NCI-H1694 (cell line): ENCODE data around the gene ITGA3.

Source experiments
- DNase-seq: peaks from one replicate; lab custom pipeline; 2025; lab: John Stamatoyannopoulos, UW

The ITGA3 gene

DNA sequence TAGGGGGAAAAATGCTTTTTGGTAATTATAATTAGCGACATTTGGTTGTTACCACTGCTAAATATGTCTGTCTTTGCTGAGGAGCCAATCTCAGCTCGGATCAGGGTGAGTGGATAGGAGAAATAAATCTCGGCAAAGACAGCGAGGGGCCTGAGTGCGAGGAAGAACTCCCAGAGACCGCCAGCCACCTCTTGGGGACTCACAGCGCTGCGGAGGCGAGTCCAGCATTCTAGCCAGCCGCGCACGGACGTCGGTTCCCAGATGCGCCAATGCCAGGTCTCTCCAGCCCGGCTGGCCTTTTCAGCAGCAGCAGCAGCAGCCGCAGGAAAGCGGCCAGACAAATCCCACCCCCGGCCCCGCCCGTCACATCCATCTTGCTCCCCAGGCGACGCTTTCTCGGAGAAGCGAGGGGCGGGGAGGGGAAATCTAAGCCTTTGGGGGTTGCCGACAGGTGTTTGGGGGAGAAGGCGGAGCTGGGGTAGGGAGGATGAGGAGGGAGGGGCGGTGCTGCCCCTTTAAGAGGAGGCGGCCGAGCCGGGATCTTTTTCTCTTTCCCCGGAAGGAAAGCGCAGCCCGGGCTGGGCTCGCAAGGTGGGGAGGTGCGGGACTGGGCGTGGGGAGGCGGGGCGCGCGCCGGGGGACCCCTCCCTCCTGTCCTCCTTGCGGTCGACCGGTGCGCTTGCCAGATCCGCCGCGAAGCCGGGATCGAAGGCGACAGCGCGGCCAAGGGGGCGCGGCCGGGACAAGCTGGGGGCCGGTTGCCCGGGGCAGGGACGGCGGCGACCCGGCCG, at the start of gene ITGA3:
Gene ITGA3 (plus strand): TSS at position 685 of the 791 bp plus-strand sequence. CDS start 330 bp downstream, outside the sequence.
- DNase-seq, result no peak

- no peak for DNase-seq
These were observed 46.6 kb upstream of the ITGA3 start for GRCh38 chr17:50009282-50009681.

DNA sequence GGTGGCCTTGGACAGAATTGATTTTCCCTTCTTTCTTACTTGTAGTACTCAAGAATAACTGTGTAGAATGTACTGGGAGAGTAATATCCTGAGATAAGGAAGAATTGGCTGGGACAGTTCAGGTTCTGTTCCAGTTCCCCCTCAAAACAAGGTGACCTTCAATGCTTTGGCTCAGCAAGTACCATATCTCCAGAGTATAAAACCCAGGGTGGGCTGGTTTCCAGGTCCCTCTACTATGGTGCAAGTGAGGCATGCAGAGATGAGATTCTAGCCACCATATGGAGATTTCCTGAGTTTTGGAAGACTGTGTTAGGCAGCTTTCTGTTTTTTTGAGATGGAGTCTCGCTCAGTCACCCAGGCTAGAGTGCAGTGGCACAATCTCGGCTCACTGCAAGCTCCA, 42.8 kb upstream of the ITGA3 start:
- no peak for DNase-seq

DNA sequence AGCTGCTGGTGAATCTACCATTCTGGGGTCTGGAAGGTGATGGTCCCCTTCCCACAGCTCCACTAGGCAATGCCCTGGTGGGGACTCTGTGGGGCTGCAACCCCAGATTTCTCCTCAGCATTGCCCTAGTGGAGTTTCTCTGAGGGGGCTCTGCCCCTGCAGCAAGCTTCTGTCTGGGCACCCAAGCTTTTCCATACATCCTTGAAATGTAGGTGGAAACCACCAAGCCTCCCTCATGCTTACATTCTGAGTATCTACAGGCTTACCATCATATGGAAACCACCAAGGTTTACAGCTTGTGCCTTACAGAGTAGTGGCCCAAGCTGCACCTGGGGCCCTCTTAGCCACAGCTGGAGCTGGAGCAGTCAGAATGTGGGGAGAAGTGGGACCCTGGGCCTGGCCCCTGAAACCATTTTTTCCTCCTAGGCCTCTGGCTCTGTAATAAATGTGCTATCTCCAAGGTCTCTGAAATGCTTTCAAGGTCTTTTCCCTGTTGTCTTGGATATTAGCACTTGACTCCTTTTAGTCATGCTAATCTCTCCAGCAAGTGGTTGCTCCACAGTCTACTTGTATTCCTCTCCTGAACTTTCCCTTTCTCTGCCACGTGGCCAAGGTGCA, 41.3 kb upstream of the ITGA3 start:
- no peak for DNase-seq

DNA sequence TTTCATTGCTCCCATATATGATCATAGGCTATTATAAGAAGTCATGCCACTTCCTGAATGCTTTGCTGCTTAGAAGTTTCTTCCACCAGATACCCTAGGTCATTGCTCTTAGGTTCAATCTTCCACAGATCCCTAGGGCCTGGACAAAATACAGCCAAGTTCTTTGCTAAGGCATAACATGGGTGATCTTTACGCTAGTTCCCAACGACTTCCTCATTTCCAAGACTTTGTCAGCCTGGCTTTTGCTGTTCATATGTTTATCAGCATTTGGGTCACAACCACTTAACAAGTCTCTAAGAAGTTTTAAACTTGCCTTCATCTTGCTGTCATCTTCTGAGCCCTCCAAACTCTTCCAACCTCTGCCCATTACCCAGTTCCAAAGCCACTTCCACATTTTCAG, 40.8 kb upstream of the ITGA3 start:
- no peak for DNase-seq

GRCh38 chr17:50018909-50019308, 37.0 kb upstream of the ITGA3 start:
- DNase-seq, result no peak

GRCh38 chr17:50020841-50021599, 34.9 kb upstream of the ITGA3 start:
- DNase-seq, result no peak

DNA sequence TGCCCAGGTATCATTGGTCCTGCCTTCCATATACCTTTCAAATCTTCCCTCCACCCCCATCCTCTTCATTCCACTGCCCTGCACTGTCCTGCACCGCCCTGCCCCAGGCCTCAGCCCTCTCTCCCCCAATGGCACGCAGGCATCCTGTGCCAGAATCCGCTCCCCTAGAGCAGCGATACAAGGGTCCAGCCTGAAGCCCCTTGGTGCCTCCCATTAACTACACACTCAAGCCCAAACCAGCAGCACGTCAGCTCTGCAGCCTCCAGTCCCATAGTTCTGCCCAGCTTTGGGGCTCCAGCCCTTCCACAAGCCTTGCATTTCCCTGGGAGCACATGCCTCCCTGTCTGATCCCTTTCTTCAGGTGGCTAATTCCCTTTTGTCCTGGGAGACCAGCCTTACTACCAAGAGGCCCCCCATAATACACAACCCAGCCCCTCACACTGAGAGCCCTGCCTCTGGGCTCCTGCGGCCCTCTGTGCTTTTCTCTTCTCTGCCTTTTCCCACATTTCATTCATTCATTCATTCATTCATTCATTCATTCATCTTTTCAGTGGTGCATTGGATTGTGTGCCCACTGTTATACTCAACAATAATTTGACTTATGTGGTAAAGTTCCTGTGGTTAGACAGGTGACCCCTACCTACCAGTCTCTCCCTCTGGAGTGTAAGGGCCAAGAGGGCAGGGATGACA, 34.1 kb upstream of the ITGA3 start:
- no peak for DNase-seq

DNA sequence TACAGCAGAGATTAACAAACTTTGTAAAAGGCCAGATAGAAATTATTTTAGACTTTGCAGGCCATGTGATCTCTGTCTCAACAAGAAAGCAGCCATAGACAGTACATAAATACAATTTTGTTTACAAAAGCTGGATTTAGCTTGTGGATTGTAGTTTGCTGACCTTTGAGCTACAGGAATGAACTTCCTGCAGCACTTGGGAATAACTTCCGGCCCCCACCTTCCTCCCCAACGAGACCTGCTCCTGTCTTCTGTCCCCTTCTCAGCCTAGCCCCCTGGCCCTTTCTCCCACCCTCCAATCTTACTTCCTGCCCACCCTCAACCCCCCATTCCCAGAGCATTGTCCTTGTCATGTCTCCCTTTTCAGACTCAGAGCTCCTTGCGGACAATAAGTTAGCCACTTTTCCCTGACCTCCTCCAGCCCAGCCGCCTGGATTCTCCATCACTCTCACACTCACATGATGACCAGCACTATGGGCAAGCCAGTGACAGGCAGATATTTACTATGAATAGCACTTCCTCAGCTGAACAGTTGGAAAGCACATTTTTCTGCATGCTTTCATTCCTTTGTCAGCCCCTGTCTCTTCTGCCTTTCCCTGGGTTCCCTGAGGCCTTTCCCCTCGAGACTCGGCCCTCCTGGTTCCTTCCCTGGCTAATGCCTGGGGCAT, 33.3 kb upstream of the ITGA3 start:
- no peak for DNase-seq

DNA sequence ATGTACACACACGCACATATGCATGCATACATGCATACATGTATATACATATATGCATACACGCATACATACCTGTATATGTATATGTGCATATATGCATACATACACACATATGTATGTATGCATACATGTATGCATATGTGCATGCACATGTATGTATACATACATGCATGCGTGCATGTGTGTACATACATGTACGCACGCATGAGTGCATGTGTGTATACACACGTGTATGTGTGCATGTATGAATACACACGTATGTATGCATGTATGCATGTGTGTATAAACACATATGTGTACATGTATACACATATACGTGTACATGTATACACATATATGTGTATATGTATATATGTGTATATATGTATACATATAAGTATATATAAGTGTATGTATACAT, 32.4 kb upstream of the ITGA3 start:
- no peak for DNase-seq

GRCh38 chr17:50024808-50025207, 31.1 kb upstream of the ITGA3 start:
- no peak for DNase-seq

DNA sequence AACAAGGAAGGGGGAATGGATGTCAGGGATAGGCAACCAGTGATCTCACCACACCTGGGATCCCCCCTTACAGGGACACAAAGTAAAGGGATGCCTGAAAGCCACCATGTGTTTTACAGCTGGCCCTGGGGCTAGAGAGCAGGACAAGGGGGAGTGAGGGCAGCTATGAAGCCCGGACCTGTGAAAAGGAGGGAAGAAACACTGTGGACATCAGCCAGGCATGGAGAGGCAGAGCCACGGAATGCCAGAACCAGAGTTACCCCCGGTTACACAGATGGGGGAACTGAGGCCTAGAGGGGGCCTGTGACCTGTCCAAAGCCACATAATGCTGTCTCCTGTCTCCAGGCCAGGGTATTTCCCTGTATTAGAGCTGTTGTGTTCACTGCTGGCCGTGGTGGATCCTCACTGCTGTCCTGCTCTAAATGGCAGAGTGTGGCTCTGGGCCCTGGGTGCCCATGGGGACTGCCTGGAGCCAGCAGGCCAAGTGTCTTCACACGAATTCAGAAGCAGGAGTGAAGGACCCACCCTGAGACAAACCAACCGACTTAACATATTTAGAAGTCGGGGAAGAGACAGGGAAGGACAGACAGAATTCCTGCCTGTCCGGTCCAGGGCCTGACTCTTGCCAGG, 29.7 kb upstream of the ITGA3 start:
- no peak for DNase-seq

GRCh38 chr17:50026837-50027171, 29.1 kb upstream of the ITGA3 start:
- peak; percentile 61 for DNase-seq

DNA sequence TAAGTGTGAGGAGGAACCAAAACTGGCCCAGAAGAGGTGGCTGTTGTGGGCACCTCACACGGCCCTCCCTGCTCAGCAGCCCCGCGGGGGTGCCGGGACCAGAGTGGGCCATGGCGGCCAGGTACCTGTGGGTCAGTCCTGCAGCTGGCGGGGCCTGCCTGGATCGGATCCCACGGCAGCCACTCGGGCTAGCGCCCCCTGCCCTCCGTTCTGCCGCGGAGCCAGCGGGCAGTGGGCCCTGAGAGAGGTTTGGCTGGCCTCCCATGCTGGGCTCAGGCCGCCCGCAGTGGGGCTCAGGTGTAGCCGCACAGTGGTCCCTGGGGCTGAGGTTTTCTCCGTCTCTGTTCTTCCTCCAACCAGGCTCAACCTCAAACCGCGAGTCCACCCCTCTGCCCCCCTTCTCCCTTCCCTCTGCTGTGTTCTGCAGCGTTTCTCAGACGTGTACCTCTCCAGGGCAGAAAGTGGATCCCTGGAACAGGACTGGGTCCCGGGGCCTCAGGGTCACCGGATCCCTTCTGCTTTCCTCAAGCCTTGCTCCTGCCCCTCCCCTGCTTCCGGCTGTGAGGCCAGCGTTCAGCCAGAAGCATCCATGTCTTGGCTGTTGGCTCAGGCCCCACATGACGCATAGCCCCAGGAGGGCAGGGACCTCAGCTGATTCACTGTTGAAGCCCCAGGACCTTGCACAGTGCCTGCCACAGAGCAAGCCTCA, 28.6 kb upstream of the ITGA3 start:
- no peak for DNase-seq

DNA sequence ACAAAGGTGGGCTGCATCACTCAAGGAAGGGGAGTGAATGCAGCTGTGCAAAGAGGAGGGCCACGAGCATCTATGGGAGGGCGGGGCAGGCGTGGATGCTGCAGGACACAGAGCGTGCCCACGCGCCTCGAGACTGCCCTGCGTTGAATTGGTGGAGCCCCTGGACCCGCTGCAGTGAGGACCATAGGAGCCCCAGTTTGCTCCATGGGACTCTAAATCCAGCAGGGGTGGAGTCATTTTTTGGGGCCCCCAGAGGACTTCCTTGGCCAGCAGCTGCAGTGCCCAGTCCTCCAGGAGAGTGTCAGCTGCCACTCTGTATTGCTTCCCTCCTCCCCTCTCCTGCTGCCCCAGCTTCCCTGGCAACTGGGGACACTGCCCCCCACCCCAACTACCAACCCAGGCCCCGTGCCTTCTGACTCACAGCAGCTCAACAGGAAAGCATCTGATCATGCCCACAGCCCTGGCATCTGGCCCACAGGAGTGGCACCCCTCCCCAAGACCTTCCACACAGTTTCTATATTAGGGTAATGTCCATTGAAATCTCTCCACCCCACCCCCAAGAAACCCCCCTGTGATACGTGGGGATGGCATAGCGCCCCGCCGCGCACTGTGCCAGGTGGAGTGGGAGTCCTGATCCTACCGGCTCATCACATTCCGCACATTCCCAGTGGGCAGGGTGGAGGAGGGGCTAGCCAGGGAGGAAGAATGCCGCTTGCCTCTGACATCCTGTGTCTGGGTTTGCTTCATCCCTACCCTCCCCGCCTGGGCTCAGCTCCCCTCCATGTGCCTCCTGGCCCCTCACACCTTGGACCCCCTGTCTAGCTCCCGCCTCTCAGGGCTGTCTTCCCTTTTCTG, 27.8 kb upstream of the ITGA3 start:
- DNase-seq, result no peak

DNA sequence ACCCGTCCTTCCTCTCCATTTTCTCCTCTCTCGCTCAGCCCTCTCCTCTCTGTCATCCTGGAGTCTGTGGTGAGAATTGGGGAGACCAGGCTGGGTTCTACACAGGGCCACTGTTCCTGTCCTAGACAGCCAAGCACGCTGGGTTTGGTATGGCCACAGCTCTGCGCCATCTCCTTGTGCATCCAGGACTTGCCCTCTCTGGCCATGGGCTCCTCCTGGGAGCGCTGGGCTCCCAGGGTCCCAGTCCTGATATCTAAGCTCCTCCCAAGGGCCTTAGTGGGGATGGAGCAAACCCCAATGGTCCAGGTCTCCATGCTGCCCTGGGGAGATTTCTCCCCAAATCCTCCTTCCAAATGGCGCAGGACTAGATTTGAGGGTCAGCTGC, 27.2 kb upstream of the ITGA3 start:
- DNase-seq, result no peak

- DNase-seq, result no peak
These were observed 26.7 kb upstream of the ITGA3 start for GRCh38 chr17:50029185-50029584.

GRCh38 chr17:50033316-50033715, 22.6 kb upstream of the ITGA3 start:
- no peak for DNase-seq

- DNase-seq, result no peak
These were observed 21.2 kb upstream of the ITGA3 start for GRCh38 chr17:50034498-50035364.
